ENCODE data around the gene HES6. TPM values are rescaled to one million over a fixed set of nuclear protein-coding genes. Genes with fewer than 3 reads are reported as not detected.

HES6 gene
- total and polyA plus RNA-seq, 2 experiments from 2014 or later: 8.8 to 11.2 TPM

DNA sequence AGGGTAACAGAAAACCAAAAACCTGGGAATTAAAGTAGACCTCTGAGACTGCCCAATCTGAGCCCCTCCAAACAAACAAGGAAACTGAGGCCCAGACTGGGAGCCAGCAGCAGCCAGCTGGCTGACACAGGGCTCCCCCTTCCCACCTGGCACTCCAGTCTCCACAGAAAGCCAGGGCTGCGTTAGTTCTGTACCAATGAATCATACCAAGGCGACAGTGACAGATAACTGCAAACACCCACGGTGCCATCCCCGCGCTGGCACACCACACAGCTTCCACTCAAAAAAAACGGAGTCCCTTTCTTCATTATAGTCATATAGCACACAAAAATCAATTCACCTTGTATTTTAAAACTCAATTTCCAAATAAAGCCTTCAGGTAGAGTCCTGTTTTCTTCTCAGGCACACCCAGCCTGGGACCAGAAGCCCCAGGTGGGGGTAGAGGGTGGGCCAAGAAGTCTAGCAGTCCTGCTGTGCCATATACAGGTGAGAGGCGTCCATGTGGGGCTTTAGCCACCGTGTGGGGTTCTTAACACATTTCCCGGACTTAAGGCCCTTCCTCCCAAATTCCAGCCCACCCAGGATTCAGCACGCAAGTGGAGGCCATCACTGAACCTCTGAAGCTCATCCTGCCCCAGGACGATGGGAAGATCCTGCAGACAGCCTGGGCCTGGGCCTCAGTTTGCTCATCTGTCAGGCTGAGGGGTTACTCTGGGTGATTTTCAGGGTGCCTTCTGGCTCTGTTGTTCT, 47.3 kb upstream of the HES6 start:
- Histone ChIP-seq H3K4me3 (no peak overlapping the region), H3K27ac (no peak overlapping the region), H3K27me3 (no peaks in the 10 kb centered on the region), H3K36me3 (no peaks in the 10 kb centered on the region), H3K9me3 (ENCODE audit: low read depth) (no peaks in the 10 kb centered on the region), H3K4me1 (ENCODE audit: low read depth) (peaks cover 11% of the 10 kb centered on the region)
- DNase-seq (ENCODE audit: low read depth in 1 of 2, low spot score in 1 of 2): no peak
- TF ChIP-seq, protein P1, sequence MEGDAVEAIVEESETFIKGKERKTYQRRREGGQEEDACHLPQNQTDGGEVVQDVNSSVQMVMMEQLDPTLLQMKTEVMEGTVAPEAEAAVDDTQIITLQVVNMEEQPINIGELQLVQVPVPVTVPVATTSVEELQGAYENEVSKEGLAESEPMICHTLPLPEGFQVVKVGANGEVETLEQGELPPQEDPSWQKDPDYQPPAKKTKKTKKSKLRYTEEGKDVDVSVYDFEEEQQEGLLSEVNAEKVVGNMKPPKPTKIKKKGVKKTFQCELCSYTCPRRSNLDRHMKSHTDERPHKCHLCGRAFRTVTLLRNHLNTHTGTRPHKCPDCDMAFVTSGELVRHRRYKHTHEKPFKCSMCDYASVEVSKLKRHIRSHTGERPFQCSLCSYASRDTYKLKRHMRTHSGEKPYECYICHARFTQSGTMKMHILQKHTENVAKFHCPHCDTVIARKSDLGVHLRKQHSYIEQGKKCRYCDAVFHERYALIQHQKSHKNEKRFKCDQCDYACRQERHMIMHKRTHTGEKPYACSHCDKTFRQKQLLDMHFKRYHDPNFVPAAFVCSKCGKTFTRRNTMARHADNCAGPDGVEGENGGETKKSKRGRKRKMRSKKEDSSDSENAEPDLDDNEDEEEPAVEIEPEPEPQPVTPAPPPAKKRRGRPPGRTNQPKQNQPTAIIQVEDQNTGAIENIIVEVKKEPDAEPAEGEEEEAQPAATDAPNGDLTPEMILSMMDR (IDR thresholded peaks at IDR 0.05; ENCODE audit: low read depth, low read length): no peak

DNA sequence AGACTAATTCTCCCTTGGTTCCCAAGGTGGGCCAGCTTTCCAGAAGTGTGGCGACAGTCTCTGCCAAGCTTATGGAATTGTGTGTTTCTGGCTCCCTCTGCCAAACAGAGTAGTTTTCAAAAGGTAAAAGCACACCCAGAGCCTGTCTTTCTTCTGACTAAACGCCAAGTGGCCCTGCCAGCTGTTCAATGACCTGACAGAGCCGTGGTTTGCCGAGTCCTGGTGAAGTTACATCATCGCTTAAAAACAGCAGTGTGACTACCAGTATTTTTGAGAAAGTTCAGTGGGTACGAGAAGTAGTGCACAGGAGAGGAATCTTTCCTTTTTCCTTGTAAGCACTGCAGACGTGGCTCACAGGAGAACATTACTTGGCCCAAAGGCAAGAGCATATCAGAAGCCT, 46.7 kb upstream of the HES6 start:
- H3K9me3 ChIP-seq (ENCODE audit: low read depth): no peaks in the 10 kb centered on the region
- H3K27me3 ChIP-seq: no peaks in the 10 kb centered on the region
- H3K4me3 ChIP-seq: no peak overlapping the region
- peak in 1 of 2 donors; percentile 80 for DNase-seq (ENCODE audit: low read depth in 1 of 2, low spot score in 1 of 2)
- H3K36me3 ChIP-seq: no peaks in the 10 kb centered on the region
- peaks cover 11% of the 10 kb centered on the region for H3K4me1 ChIP-seq (ENCODE audit: low read depth)
- TF ChIP-seq, protein P1 (IDR thresholded peaks at IDR 0.05; ENCODE audit: low read depth, low read length): no peak
- no peak overlapping the region for H3K27ac ChIP-seq

DNA sequence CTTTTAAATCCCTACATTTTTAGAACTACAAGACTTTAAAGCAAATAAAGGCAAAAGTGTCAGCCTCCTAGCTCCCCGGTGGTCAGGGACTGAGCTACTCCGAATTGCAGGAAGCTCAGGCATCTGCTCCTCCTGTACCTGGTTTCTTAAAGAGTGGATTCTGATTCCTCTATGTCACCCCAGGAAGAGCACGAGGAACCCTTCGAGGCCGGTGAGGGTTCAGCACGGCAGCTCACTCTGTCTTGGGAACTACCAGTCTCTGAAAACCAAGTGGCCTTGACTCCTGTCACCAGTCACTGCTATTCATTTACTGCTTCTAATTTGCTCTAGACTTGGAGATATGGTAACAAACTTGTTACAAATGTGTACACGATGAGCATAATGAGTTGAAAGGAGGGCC, 46.3 kb upstream of the HES6 start:
- Histone ChIP-seq H3K27me3 (no peaks in the 10 kb centered on the region), H3K9me3 (ENCODE audit: low read depth) (no peaks in the 10 kb centered on the region), H3K27ac (no peak overlapping the region), H3K4me1 (ENCODE audit: low read depth) (peaks cover 11% of the 10 kb centered on the region), H3K36me3 (no peaks in the 10 kb centered on the region), H3K4me3 (no peak overlapping the region)
- TF ChIP-seq, protein P1 (IDR thresholded peaks at IDR 0.05; ENCODE audit: low read depth, low read length): no peak
- DNase-seq (ENCODE audit: low read depth in 1 of 2, low spot score in 1 of 2): no peak

DNA sequence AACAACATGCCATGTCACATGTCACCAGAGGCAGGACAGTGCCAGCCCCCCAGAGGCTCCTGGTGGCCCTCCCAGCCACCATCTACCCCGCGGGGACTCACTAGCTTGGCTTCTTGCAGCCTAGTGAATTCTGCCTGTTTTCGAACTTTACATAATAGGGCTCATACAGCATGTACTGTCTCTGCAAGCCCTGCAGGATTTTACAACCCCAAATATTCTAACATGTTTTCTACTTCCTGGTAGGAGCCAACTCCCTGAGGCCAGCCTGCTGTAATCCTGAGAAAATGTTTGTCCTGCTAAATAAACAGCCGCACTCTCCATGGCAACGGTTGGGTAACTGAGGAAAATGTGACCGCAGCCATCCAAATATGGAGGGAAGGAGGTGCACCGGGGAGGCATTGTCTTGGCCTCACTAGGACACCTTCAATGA, 45.8 kb upstream of the HES6 start:
- Histone ChIP-seq H3K9me3 (ENCODE audit: low read depth) (no peaks in the 10 kb centered on the region), H3K4me3 (no peak overlapping the region), H3K27me3 (no peaks in the 10 kb centered on the region), H3K27ac (no peak overlapping the region), H3K4me1 (ENCODE audit: low read depth) (peaks cover 11% of the 10 kb centered on the region), H3K36me3 (no peaks in the 10 kb centered on the region)
- TF ChIP-seq, protein P1 (IDR thresholded peaks at IDR 0.05; ENCODE audit: low read depth, low read length): no peak
- peak in 1 of 2 donors; percentile 95 for DNase-seq (ENCODE audit: low read depth in 1 of 2, low spot score in 1 of 2)

DNA sequence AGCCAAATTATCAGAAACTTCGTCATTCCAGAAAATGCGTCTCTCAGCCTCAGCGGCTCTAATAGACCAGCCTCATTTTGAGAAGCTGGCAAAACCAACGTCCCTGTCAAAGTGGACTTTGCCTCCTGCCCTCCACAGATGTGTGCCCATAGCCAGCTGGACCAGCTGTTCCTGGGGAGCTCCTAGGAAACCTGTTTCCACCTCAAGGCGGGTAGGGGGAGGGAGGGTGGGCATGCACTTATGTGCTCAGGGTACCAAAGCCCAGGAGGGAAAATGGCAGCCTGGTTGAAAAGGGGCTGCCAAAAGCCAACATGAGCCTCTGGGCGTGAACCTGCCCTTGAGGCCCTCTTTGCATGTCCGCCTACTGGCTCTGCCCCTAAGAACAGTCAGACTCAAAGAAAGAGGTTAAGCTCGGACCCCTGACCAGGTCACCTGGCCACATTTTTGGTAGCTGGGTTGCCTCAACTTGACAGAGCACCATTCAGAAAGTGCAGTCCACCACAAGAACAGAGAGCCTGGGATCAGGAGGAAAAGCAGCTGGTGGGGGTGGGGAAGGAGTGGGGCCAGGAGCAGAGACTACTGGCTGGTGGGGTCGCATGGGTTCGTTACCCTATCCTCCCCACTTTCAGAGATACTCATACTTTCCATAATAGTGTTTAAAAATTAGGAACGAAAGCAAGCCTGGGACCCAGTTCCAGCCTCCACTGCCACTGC, 45.1 kb upstream of the HES6 start:
- Histone ChIP-seq H3K9me3 (ENCODE audit: low read depth) (no peaks in the 10 kb centered on the region), H3K27ac (no peak overlapping the region), H3K27me3 (no peaks in the 10 kb centered on the region), H3K4me3 (no peak overlapping the region), H3K36me3 (no peaks in the 10 kb centered on the region), H3K4me1 (ENCODE audit: low read depth) (peaks cover 6% of the 10 kb centered on the region)
- TF ChIP-seq, protein P1 (IDR thresholded peaks at IDR 0.05; ENCODE audit: low read depth, low read length): no peak
- no peak for DNase-seq (ENCODE audit: low read depth in 1 of 2, low spot score in 1 of 2)

Data from cardiac muscle cell (in vitro differentiated cells and primary cell).